Epithelial cell of prostate (primary cell): ENCODE data around the gene NME4.
A peak's percentile ranks its signal among the peaks of the same experiment; 100 is the strongest.
"Not testable (repeated sequence)": the region's sequence is repeated elsewhere in the genome, so short reads cannot be mapped to it uniquely, and the experiment has no call there.

Experiments
- DNase-seq: peaks from one replicate; pipeline ENCODE4 v3.0.0-alpha.2; 2011; ENCODE audit warnings: low read depth, low spot score
- H3K27ac ChIP-seq: fragments of 450-650 bp; 2 replicates; pipeline ENCODE4 v1.5.1; 2017; ENCODE audit warnings: mild to moderate bottlenecking

The NME4 gene

DNA sequence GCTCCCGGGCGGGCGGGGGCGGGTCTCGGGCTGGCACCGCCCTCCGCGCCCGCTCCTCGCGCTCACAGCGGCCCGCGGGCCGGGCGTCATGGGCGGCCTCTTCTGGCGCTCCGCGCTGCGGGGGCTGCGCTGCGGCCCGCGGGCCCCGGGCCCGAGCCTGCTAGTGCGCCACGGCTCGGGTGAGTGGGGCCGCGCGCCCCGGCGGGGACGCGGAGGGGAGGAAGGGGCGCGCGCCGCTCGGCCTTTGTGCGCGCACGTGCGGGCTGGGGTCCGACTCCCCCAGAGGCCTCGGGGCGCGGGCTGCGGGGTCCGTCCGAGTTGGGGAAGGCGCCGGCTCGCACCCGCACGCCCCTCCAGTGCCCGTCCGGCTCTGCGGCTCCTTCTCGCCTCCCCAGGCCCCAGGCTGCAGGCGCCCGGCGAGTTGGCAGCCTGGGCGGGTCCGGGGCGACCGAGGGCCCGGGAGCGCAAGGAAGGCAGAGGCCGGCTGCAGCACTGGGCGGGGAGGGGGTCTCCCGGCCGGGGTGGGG is at the start of gene NME4:
TSS of gene NME4 (plus strand) at position 65 of the 527 bp plus-strand sequence. CDS start at position 89, 24 bp downstream.
- DNase-seq: no peak
- no peak within 1 kb of the TSS for H3K27ac ChIP-seq

DNA sequence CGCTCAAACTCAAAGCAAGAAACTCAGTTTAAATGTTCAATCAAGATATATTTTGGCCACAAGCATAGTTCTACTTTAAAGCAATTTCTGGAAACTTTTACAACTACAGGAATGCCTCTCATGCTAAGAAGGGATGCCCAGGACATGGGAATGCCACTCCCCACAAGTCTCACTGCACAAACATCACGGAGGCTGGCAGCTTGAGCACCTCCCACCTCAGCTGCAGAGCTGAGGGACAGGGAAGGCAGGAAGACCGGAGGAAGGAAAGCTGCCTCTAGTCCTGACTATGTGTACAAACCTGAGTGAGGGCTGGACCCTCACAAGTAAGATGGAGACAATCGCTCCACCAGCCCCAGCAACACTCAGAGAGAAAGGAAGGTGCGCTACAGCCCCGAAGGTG is 49.8 kb upstream of the NME4 start:
- peak overlapping the region; percentile 41 for H3K27ac ChIP-seq
- DNase-seq: no peak

DNA sequence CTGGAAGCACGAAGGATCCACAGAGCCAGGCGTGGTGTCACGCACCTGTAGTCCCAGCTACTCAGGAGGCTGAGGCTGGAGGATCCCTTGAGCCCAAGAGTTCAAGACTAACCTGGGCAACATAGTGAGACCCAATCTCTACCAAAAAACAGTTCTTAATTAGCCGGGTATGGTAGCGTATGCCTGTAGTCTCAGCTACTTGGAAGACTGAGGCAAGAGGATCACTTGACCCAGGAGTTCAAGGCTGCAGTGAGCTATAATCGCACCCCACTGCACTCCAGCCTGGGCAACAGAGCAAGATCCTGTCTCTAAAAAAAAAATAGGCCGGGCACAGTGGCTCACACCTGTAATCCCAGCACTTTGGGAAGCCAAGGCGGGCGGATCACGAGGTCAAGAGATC is 48.5 kb upstream of the NME4 start:
- DNase-seq, H3K27ac ChIP-seq: not testable (repeated sequence)

DNA sequence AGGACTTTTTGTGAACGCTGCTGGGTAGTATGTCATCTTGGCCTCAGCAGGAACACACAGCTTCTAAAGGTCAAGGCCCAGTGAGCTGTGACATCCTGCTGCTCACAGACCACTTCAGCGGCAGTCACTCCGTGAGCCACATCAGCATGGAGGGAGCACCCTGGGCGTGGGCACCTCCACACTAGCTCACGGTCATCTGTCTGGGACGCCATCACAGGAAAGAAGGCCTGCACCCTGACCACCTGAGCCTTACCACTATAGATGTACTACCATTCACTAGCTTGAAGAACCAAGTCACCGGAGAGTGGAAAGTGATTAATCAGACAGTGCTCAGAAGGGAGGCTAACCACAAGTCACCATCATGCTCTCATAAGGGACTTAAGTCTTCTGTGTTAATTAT is 47.8 kb upstream of the NME4 start:
- DNase-seq: no peak

DNA sequence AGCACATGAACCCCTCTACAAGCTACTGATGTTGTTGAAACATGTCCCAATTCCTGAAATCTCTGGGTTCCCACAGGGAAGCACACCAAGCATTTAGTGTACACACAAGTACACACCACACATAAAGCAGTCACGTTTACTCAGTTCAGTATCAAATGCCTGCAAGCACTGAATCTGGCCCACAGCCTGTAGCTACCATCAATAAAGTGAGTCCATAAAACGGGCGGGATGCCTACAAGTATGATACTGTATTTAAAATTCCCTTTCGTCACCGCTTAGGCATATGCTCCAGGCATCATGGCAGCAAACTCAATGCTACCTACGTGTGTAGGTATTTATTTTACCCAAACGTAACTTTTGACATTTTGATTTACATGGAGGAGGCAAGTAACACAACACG is 46.8 kb upstream of the NME4 start:
- H3K27ac ChIP-seq: no peak overlapping the region
- DNase-seq: no peak

More for the DNA sequence above, 47.8 kb upstream of the NME4 start:
- H3K27ac ChIP-seq: no peak overlapping the region

DNA sequence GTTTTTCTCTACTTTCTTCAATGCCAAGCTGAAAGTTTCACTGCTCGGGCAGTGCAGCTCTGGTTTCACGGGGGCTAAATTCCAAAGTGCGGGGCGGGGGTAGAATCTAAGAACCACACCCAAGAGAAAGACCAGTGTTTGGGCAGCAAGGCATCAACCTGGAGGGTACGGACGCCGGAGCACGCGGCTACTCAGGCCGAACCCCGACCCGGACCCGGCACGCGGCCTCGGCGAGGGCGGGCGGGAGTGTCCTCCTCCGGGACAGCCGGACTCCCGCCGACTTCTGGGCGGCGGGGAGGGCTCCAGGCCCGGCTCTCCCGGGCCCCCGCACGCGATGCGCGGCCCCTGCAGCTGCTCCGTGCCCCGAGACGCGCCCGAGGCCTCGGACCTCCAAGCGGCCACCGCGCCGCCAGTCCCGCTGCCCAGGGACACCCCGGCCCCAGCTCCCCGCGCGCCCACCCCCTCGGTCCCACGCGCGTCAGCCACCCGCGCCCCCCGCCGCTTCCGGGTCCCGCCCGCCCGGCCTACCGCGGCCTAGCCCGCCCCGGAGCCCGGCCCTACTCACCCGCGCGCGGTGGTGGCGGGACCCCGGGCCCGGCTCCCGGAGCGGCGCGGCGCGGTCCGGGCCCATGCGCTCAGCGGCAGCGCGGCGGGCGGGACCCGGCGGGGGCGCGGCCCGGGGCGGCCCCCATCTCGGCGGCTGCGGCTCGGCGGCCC is 45.0 kb upstream of the NME4 start:
- no peak for DNase-seq
- peak overlapping the region; percentile 48 for H3K27ac ChIP-seq

DNA sequence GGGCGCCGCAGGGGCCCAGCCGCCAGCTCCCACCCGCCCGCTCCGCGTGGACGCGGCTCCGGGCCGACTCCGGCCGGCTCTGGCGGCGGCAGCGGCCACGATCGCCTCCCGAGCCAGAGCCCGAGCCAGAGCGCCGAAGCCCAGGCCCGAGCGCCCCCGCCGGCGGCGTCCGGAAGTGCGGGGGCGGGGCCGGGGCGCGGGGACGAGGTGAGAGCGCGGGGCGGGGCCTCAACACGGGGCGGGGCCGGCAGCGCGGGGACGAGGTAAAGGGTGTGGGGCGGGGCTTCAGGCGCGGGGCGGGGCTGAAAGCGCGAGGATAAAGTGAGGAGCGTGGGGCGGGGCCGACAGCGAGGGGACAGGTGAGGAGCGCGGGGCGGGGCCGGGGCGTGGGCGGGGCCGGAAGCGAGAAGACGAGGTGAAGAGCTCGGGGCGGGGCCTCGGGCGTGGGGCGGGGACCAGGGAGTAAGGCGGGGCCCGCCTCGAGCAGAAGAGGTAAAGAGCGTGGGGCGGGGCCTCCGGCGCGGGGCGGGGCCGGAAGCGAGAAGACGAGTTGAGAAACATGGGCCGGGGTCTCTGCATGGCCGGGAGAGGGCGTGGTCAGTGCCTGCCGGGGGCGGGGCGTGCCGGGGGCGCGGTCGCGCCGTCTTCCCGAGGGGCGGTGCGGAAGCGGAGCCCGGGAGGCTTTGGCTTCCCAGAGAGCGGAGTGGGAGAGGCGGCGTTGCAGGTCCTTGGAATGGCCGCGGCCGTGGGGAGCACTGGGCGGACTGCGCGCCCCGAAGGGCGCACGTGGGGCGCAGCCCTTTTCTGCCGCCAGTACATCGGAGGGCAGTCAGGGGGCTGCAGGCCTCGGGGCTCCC is 44.2 kb upstream of the NME4 start, which contains the start of gene AXIN1:
TSS of gene AXIN1 (minus strand) at position 177 of the 857 bp plus-strand sequence. CDS start 5,698 bp downstream, outside the sequence.
- DNase-seq: peak; percentile 74
- H3K27ac ChIP-seq: peak within 1 kb of the TSS; percentile 93

DNA sequence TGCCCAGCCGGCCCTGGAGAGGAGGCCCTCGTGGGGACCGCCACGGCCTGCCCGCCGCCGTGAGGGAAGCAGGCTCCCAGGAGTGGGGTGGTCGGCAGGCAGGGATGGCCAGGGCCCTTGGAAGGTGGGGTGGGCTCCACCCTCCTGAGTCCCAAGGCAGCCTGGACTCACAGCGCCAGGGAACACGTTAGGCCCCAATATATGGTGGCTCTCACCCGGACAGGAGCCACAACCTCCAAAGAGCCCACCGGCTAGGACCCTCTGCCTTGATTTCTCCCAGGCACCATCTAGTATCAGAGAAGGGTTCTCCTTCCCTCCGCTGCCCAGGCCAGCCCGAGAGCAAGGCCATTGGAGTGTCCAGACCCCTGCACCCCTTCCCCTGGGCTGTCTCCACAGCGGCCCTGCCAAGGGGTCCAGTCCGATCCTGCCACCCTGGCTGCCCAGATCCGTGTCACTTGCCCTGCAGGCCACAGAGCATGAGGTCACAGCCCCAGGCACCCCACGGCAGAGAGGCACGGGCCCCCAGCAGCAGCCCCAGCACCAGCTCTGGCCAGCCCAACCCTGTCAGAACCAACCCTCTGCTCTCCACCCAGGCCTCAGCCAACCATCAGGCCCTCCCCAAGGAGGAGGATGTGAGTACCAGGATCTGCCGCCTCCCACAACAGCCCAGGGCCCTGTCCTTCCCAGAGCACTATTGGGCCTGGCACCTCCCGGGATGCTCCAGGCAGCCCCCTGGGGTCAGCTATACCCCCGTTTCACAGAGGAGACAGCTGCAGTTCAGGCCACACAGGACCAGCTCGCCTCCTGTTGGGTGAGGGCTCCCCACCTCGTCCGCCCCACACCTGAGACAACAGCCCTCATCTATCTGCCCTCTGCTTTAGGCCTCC is 43.4 kb upstream of the NME4 start:
- H3K27ac ChIP-seq: peak overlapping the region; percentile 93
- DNase-seq: no peak

DNA sequence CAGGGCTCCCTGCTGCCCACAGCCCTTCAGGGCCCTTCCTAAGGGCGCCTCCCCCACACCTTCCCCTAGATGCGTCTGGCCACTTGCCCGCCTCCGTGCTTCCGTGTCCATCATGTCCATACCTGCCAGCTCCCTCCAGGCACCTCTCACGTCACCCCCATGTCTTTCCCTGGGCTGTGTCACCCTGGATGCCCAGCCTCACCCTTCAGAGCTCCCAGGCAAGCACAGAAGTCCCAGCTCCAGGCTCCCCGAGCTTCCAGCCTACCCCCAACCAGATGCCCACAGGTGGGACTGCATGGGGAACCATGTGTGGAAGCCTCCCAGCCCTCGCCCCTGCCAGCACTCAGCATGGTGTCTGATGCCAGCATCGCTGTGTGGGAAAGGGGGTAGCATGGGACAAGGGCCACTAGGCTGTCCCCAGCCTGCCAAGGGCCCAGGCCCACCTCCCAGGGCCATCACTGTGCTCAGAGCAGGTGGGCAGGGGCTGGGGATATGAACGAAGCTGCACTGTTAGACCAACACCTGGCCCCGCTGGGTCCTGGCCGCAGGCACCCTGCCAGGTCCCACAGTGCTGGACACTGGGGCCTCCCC is 42.6 kb upstream of the NME4 start:
- peak overlapping the region; percentile 93 for H3K27ac ChIP-seq
- DNase-seq: peak; percentile 83

DNA sequence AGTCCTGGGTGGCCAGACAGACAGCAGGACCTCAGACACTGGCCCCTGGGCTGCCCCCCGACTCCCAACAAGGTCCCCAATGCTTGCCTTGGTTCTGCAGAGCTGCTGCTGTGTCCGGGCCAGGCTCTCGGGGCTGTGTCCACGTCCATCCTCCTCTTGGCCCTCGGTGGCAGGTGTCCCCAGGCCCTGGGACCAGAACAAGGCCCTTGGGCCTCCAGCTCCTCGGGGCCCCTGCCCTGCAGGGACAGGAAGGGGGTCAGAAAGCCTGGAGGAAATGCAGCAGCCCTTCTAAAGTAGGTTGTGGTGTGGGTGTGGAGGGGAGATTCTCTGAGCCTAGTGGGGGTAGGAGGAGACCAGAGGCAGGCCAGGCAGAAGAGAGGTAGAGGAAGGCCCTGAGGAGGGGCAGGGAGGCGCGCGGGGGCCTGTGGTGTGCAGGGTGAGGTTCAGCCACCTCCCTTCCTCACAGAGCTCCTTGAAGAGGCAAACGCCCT is 42.0 kb upstream of the NME4 start:
- DNase-seq: no peak
- peak overlapping the region; percentile 93 for H3K27ac ChIP-seq

DNA sequence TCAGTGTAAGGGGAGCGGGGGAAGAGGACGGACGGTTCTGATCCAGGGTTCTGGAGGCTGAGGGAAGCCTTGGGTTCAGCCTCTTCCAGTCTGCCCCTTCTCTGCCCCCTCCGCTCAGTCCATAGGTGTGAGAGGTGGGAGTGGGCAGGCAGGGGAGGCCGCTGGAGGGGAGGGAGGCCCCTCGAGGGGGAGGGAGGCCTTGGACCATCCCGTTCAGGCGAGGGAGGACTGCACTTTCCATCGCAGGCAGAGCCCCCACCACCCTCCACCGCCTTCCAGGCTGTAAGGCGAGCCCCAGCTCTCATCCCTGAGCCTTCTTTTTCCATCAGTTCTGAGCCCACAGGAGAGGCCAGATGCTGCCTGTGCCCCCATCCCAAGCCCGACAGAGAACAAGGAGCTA is 40.3 kb upstream of the NME4 start:
- no peak overlapping the region for H3K27ac ChIP-seq
- no peak for DNase-seq

DNA sequence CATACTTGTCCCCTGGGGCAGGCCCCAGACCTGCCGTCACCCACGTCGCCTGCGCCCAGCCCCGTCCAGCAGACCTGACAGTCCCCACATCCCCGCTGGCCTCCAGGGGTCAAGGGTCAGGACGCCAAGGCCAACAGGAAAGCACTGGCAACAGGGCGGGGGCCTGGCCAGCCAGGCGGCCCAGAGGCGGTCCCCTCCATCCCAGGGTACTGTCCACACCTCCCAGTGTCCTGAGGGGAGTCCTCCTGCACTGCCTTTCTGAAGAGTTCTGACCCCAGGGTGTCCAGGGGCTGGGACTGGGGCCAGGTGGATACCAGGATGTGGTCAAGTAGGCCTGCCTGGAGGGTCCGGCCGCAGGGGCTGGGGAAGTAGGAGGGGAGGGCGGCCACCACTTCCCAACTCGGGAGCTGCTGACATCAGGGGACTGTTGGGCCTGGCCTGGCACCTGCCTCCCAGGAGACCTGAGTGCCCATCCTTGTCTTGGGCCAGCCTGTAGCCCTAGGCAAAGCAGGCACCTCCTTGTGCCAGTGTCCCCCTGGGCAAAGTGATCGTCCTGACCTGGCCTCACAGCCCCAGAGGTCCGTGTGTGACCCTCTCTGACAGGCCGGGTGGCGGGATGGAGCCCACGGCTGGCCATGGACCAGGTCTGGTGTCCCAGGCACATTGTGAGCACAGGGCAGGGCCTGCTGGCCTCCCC is 37.8 kb upstream of the NME4 start:
- no peak overlapping the region for H3K27ac ChIP-seq
- no peak for DNase-seq

DNA sequence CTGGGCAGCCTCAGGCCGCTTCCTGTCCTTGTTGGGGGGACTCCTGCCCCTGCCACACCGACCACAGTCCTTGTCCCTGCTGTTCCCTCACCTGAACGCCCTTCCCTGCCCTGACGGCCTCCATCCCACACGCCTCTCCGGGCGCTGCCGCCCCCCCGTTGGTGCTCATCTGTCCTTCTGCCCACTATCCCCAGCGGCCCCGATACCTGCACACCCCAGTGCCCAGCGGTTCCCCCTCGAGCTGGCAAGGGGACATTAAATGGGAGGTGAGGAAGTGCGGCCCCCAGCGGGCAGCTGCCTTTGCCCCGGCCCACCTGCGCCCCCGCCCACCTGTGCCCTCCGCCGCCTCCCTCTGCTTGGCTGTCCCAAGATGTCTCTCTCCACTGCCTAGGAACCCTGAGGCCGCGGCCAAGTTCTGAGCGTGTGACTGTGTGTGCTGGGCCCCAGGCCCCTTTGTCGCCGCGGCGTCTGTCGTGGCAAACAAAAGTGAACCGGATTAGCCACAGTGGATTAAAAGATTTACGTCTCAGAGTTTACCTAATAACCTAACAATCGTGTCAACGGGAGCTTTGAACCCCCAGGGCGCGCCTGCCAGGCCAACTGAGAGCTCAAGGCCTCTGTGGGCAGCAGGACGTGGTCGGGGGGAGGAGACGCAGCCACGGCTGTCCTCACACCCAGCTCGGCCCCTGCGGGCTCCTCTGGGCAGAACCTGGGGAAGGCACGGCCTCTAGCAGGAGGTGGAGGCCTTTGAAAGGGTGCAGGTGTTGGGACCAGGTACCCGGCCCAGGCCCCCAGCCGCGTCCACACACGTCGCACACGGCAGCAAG is 36.9 kb upstream of the NME4 start:
- no peak overlapping the region for H3K27ac ChIP-seq
- DNase-seq: no peak

DNA sequence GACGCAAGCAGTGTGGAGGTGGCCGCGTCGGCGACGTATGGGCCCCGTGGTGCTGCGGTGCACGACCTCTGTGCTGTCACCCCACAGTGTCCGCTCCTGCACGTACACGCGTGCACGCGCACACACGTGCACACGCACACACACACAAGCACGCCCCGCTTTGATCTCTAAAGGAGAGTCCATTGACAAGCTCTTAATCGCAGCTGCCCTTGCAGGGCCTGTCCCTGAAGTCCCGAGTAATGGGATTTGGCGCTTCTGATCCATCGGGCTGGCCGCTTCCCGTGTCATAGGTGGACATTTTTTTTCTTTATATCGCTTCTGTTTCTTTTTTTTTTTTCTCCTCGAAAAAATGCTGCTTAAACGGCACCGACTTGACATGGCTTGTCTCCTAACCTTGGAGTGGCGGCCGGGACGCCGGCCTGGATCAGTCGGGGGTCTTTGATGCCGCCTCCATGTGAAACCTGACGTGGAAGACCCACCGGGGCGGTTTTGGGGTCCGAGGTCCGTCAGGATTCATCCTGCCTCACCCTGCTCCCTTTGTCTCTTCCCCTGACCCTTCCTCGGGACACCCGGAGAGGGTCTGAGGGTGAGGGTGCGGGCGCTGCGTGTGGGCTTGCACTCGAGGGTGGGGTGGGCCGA is 36.2 kb upstream of the NME4 start:
- H3K27ac ChIP-seq: no peak overlapping the region
- DNase-seq: no peak

DNA sequence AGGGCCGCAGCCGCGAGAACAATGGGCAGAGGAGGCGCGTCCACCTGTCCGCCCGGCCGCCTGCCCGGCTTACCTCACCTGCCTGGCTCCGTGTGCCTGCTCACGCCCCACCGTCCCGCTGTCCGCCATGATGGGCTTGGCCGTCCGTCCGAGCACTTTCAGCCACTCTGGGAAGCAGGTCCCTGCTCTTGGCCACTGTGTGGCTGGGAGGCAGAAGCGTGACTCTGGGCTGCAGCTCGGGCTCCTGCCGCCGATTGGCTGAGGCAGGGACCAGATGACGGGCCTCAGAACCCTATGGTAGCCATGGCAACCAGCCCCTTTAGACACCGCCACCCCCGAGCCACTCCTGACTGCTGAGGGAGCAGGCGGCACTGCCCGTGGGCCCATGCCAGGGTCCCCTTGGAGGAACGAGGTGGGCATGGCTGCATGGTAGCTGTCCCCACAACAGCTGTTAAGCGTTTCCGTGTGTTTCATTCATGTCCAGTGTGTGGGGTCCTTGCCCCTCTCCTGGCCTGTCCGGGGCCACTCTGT is 35.6 kb upstream of the NME4 start:
- no peak overlapping the region for H3K27ac ChIP-seq
- no peak for DNase-seq

DNA sequence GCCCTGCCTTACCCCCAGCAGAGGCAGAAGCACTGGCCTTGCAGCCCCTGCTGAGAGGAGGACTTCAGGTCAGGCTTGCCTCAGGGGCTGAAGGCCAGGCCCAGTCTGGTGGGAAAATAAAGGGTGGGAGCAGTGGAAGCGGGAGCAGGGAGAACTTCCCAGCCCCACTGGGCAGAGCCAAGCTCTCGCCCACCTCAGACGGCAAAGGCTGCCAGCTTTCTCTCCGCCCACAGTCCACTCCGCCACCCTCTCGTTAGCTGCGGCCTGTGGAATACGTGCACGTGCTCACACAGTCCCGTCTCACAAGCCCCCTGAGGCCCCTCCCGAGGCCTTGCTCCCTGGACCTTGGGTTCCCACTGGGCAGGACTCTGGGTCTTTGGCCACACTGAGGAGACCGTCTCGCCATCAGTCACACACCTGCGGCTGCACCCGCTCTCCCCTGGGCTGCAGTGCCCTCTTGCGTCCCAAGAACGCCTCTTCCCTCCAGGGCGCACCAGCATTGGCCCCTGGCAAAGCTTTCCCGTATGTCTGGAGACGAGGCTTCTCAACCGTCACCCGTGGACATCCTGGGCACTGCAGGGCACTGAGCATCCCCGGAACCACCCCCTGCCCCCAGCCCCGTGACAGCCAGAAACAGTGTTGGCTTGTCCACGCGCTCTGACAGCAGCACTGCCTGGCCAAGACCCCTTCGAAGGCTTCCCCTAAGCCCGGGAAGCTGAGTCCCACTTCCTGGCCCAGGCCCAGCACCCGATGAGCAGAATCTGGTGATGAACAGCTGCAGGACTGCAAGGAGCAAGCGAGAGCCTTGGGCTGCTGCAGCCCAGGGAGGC is 34.9 kb upstream of the NME4 start:
- peak; percentile 29 for DNase-seq

DNA sequence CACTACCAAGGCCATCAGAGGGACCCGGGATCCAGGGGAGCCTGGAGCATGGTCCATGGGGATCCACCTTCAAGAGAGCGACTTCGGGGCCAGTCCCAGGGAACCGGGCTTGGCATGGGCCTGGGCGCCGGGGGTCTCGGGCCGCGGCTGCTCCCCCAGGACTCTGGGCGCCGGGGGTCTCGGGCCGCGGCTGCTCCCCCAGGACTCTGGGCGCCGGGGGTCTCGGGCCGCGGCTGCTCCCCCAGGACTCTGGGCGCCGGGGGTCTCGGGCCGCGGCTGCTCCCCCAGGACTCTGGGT is 34.3 kb upstream of the NME4 start:
- DNase-seq: not testable (repeated sequence)

More for the DNA sequence above, 34.9 kb upstream of the NME4 start:
- no peak overlapping the region for H3K27ac ChIP-seq

More for the DNA sequence above, 34.3 kb upstream of the NME4 start:
- not testable (repeated sequence) for H3K27ac ChIP-seq
